Osteocyte (in vitro differentiated cells): ENCODE results near the gene HBA1. TPM values are rescaled to one million over a fixed set of nuclear protein-coding genes. Genes with fewer than 3 reads are reported as not detected.
"Not testable (repeated sequence)": the region's sequence is repeated elsewhere in the genome, so short reads cannot be mapped to it uniquely, and the experiment has no call there.

Source experiments
- DNase-seq: peaks from one replicate; pipeline ENCODE4 v3.0.0; 2021; ENCODE audit warnings: mixed read lengths; ENCODE audit not compliant: unreplicated experiment; ENCODE audit errors: extremely low spot score
- H3K27ac Mint-ChIP-seq: one replicate; pipeline ENCODE4 v1.8.0; 2021; ENCODE audit warnings: mild to moderate bottlenecking, mixed read lengths; ENCODE audit not compliant: unreplicated experiment
- H3K27me3 Mint-ChIP-seq: one replicate; pipeline ENCODE4 v1.8.0; 2021; ENCODE audit warnings: mixed read lengths; ENCODE audit not compliant: unreplicated experiment
- H3K36me3 Mint-ChIP-seq: one replicate; pipeline ENCODE4 v1.8.0; 2021; ENCODE audit warnings: mixed read lengths; ENCODE audit not compliant: unreplicated experiment
- H3K4me1 Mint-ChIP-seq: one replicate; pipeline ENCODE4 v1.8.0; 2021; ENCODE audit warnings: mixed read lengths; ENCODE audit not compliant: unreplicated experiment
- H3K4me3 Mint-ChIP-seq: one replicate; pipeline ENCODE4 v1.8.0; 2021; ENCODE audit warnings: mild to moderate bottlenecking, moderate library complexity, mixed read lengths; ENCODE audit not compliant: unreplicated experiment
- H3K9me3 Mint-ChIP-seq: one replicate; pipeline ENCODE4 v1.8.0; 2021; ENCODE audit warnings: mixed read lengths; ENCODE audit not compliant: unreplicated experiment
- long read RNA-seq: library from polyadenylated mRNA; unstranded; transcript quantifications from one replicate; pipeline ENCODE4 v2.0.0, GENCODE V29; 2021
- total RNA-seq: library from RNA; stranded (reverse); gene quantifications from 2 replicates; pipeline ENCODE4 v1.2.1, GENCODE V29; 2021
- TF ChIP-seq, protein P1 (sequence below): fragments of 200-600 bp; sonication (generic); IDR thresholded peaks from 2 replicates; pipeline ENCODE4 v1.5.0; 2021; ENCODE audit warnings: antibody characterized with exemption, mild to moderate bottlenecking, moderate library complexity

Gene HBA1
- total RNA-seq: not detected in 2 replicates
- long read RNA-seq: 0 reads

DNA sequence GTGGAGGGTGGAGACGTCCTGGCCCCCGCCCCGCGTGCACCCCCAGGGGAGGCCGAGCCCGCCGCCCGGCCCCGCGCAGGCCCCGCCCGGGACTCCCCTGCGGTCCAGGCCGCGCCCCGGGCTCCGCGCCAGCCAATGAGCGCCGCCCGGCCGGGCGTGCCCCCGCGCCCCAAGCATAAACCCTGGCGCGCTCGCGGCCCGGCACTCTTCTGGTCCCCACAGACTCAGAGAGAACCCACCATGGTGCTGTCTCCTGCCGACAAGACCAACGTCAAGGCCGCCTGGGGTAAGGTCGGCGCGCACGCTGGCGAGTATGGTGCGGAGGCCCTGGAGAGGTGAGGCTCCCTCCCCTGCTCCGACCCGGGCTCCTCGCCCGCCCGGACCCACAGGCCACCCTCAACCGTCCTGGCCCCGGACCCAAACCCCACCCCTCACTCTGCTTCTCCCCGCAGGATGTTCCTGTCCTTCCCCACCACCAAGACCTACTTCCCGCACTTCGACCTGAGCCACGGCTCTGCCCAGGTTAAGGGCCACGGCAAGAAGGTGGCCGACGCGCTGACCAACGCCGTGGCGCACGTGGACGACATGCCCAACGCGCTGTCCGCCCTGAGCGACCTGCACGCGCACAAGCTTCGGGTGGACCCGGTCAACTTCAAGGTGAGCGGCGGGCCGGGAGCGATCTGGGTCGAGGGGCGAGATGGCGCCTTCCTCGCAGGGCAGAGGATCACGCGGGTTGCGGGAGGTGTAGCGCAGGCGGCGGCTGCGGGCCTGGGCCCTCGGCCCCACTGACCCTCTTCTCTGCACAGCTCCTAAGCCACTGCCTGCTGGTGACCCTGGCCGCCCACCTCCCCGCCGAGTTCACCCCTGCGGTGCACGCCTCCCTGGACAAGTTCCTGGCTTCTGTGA is at the start of gene HBA1:
Gene HBA1, plus strand, starts transcription at position 204 of the 906 bp plus-strand sequence. Its CDS starts 37 bp downstream, at position 241.
- not testable (repeated sequence) for H3K27ac Mint-ChIP-seq, H3K9me3 Mint-ChIP-seq, H3K36me3 Mint-ChIP-seq, DNase-seq
- H3K4me1 Mint-ChIP-seq: peaks cover 12% of the 10 kb centered on the region
- peak within 1 kb of the TSS; percentile 45 for H3K4me3 Mint-ChIP-seq
- H3K27me3 Mint-ChIP-seq: peaks cover 43% of the 10 kb centered on the region

DNA sequence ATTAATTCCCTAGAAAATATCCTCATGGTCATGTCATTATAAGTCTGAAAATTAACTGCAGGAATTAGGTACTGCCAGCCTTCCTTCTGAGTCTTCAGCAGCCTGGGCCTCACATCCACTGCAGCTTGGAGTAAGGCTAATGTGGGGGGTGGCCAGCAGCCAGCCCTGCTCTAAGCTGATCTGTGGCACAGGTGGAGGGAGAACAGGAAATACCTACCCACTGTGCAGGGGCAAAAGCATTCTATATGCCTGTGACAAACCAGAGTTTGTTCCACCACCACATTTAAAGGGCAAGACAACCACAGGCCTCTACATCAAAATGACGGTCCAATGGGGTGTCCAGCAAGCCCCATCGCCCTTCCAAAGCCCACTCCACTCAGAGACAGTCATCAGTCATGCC is 47.4 kb upstream of the HBA1 start:
- H3K36me3 Mint-ChIP-seq: peaks cover 4% of the 10 kb centered on the region
- H3K27ac Mint-ChIP-seq: no peak overlapping the region
- no peaks in the 10 kb centered on the region for H3K27me3 Mint-ChIP-seq
- H3K9me3 Mint-ChIP-seq: no peaks in the 10 kb centered on the region
- no peak overlapping the region for H3K4me3 Mint-ChIP-seq
- TF ChIP-seq, protein P1, sequence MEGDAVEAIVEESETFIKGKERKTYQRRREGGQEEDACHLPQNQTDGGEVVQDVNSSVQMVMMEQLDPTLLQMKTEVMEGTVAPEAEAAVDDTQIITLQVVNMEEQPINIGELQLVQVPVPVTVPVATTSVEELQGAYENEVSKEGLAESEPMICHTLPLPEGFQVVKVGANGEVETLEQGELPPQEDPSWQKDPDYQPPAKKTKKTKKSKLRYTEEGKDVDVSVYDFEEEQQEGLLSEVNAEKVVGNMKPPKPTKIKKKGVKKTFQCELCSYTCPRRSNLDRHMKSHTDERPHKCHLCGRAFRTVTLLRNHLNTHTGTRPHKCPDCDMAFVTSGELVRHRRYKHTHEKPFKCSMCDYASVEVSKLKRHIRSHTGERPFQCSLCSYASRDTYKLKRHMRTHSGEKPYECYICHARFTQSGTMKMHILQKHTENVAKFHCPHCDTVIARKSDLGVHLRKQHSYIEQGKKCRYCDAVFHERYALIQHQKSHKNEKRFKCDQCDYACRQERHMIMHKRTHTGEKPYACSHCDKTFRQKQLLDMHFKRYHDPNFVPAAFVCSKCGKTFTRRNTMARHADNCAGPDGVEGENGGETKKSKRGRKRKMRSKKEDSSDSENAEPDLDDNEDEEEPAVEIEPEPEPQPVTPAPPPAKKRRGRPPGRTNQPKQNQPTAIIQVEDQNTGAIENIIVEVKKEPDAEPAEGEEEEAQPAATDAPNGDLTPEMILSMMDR: no peak
- DNase-seq: no peak
- peaks cover 3% of the 10 kb centered on the region for H3K4me1 Mint-ChIP-seq

DNA sequence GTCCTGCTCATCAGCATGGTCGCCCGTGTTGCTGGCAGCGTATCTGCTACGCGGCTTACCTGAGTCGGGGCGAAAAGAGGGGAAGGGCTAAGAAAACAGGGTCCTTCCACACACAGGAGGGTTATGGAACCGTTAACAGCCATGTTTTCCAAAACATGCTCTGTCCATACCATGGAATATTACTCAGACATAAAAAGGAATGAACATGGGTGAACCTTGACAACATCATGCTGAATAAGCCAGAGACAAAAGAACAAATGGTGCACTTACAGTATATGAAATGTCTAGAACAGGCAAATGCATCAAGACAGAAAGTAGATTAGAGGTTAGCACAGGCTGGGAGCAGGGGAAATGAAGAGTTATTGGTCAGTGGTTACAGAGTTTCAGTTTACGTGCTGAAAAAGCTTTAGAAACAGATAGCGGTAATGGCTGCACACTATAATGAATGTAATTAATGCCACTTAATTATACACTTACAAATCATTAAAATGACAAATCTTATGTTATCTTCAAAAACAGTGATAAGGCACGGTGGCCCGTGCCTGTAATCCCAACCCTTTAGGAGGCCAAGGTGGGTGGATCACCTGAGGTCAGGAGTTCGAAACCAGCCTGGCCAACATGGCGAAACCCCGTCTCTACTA is 45.8 kb upstream of the HBA1 start:
- H3K27me3 Mint-ChIP-seq: no peaks in the 10 kb centered on the region
- peaks cover 11% of the 10 kb centered on the region for H3K4me1 Mint-ChIP-seq
- H3K9me3 Mint-ChIP-seq: no peaks in the 10 kb centered on the region
- DNase-seq: no peak
- TF ChIP-seq, protein P1: no peak
- H3K36me3 Mint-ChIP-seq: peaks cover 2% of the 10 kb centered on the region
- H3K4me3 Mint-ChIP-seq: no peak overlapping the region
- H3K27ac Mint-ChIP-seq: no peak overlapping the region

DNA sequence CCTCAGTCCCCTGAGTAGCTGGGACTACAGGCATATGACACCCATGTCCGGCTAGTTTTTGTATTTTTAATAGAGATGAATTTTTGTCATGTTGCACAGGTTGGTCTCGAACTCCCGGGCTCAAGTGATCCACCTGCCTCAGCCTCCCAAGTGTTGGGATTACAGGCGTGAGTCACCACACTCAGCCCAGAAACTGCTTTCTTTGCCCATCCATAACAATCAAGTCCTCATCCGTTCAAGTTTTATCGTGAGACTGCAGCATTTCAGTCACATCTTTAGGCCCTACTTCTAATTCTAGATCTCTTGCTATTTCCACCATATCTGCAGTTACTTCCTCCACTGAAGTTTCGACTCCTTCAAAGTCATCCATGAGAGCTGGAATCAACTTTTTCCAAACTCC is 44.4 kb upstream of the HBA1 start:
- Mint-ChIP-seq H3K27me3 (no peaks in the 10 kb centered on the region), H3K4me3 (no peak overlapping the region), H3K9me3 (no peaks in the 10 kb centered on the region), H3K27ac (no peak overlapping the region), H3K4me1 (peaks cover 20% of the 10 kb centered on the region), H3K36me3 (peaks cover 4% of the 10 kb centered on the region)
- DNase-seq: no peak
- TF ChIP-seq, protein P1: no peak

DNA sequence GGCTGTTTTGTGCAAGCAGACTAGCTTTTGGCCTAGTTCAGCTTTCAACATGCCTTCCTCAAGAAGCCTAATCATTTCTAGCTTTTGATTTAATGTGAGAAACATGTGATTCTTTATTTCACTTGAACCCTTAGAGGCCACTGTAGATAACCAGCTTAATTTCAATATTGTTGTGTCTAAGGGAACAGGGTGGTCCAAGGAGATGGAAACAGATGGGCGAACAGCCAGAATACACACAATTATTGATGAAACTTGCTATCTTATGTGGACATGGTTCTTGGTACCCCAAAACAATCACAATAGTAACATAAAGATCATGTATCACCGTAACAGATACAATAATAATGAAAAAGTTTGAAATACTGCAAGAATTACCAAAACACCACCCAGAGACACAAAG is 42.8 kb upstream of the HBA1 start:
- Mint-ChIP-seq H3K4me3 (no peak overlapping the region), H3K9me3 (no peaks in the 10 kb centered on the region), H3K27me3 (no peaks in the 10 kb centered on the region), H3K4me1 (peaks cover 29% of the 10 kb centered on the region), H3K27ac (no peak overlapping the region), H3K36me3 (peaks cover 4% of the 10 kb centered on the region)
- TF ChIP-seq, protein P1: no peak
- DNase-seq: no peak
